Adrenal gland (tissue), 12 donors: ENCODE data around the gene FAM24B. TPM values are rescaled to one million over a fixed set of nuclear protein-coding genes. Genes with fewer than 3 reads are reported as not detected.

ENCODE experiments used
- DNase-seq, 7 donors: peaks; one replicate each; pipeline ENCODE4 v3.0.0-alpha.2; 2019 to 2020
- H3K27ac ChIP-seq, 5 donors: fragments of 200-600 bp; sonication (generic) in 4 of 5; 1 replicate in 3 of 5; 2 replicates in 2 of 5; pipeline versions ENCODE4 v1.5.1 to v1.8.0; 2016 to 2020; ENCODE audit warnings: mild to moderate bottlenecking in 1 of 5
- H3K27me3 ChIP-seq: fragments of 200-600 bp; 2 replicates; pipeline ENCODE4 v1.8.0; 2021
- H3K36me3 ChIP-seq, 2 donors: fragments of 200-600 bp; replicated peaks in 1 of 2; 1 replicate in 1 of 2; 2 replicates in 1 of 2; pipeline versions ENCODE4 v1.5.1 to v1.8.0; 2018 to 2022
- H3K4me1 ChIP-seq, 2 donors: fragments of 200-600 bp; replicated peaks in 1 of 2; 1 replicate in 1 of 2; 2 replicates in 1 of 2; pipeline versions ENCODE4 v1.5.1 to v1.8.0; 2018 to 2021
- H3K4me3 ChIP-seq, 4 donors: fragments of 200-600 bp; sonication (generic) in 3 of 4; one replicate each; pipeline ENCODE4 v1.5.1; 2016 to 2018
- H3K9me3 ChIP-seq, 3 donors: fragments of 200-600 bp; sonication (generic) in 1 of 3; replicated peaks in 1 of 3; 1 replicate in 2 of 3; 2 replicates in 1 of 3; pipeline versions ENCODE4 v1.5.1 to v1.8.0; 2016 to 2021
- POLR2A ChIP-seq, 2 donors: fragments of 450-650 bp; IDR thresholded peaks; one replicate each; pipeline ENCODE4 v1.6.1; 2017; ENCODE audit warnings: antibody characterized with exemption in 2 of 2, mild to moderate bottlenecking in 2 of 2, moderate library complexity in 1 of 2
- WGBS, 4 donors: extraction: QIAGEN DNeasy Blood & Tissue Kit in 2 of 4; methylation state at CpG; one replicate each; pipeline versions ENCODE4 v1.1.5 to v1.1.7; 2013 to 2017; 5-methylcytosine and 5-hydroxymethylcytosine counted together
- intact Hi-C, 2 donors: fragments of 100-400 bp; cut with DNase I; formaldehyde crosslinking; loops; one replicate each; pipeline versions ENCODE4 v1.14.1 to v1.15.0; 2022 to 2023
- polyA plus RNA-seq, 3 donors: library from polyadenylated mRNA; stranded (reverse); fragments of 200-250 nt in 2 of 3; fragments of 350-450 nt in 1 of 3; fragmentation: Illumina TruSeq in 1 of 3; extraction: RNeasy Lipid Tissue Mini Kit (QIAGEN cat#74804) in 1 of 3; gene quantifications; one replicate each; pipeline ENCODE4 v1.2.3, GENCODE V29; 2013 to 2014
- total RNA-seq, 9 donors: library from RNA; depleted of rRNA in 4 of 9; stranded (reverse); fragments of >200 nt in 4 of 9; fragments of 120-200 nt in 1 of 9; fragmentation: NEBNext Ultra II Directional in 1 of 9; extraction: Animal tissue kit (Norgen Biotek cat#: 25700) in 1 of 9; gene quantifications; one replicate each; pipeline versions ENCODE4 v1.1.0 to v1.2.4, GENCODE V29; 2013 to 2023
- TF ChIP-seq, protein P1 (sequence below), 6 experiments: fragments of 450-650 bp in 4 of 6; fragments of 200-600 bp in 2 of 6; sonication (generic) in 1 of 6; IDR thresholded peaks; 1 replicate in 5 of 6; 2 replicates in 1 of 6; pipeline versions ENCODE4 v1.5.1 to v1.8.0; 2016 to 2021; ENCODE audit warnings: antibody characterized with exemption in 6 of 6, mild to moderate bottlenecking in 2 of 6, moderate library complexity in 1 of 6
- donor health status: healthy with polysubstance abuse.
- donor health status: Bipolar disorder and iron deficiency.
- donor health status: DM: yes; HTN: yes; CAD: no.
- donor health status: DM: no; HTN: no; CAD: no.
- donor health status: DM: no; HTN: no; CAD: no.
- donor health status: DM: yes; HTN: yes; CAD: no.

The FAM24B gene
- total and polyA plus RNA-seq, 12 donors = 0.77 to 4.1 (median 2.0) TPM; not detected in 1

DNA sequence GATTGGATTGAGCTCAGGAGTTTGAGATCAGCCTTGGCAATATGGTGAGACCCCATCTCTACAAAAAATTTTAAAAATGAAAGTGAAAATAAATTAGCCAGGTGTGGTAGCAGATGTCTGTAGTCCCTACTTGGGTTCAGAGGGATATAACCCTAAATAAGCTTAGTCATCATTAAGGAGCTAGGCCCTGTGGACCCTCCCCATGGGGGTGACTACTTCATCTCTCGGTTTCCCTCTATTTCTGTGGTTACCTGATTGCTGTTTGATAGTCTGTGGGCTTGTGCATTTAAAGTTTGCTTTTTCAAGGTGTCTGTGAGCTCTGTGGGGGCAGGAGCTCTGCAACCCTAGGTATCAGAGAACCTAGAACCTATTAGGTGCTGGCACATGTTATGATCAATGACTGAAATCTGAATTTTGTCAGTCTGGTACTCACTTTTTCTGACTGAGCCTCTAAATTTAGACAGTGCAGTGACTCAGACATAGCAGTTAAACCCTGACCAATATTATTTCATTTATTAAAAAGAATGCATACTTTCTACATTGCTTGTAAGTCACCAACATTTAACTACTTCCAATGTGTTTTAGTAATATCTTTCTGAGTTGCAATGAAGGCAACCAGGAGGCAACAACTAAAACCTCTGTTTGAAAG, 25.6 kb downstream of the FAM24B start:
- Histone ChIP-seq H3K27ac (no peak overlapping the region), H3K27me3 (no peaks in the 10 kb centered on the region), H3K36me3 (no peaks in the 10 kb centered on the region), H3K4me3 (no peak overlapping the region), H3K4me1 (no peaks in the 10 kb centered on the region), H3K9me3 (no peaks in the 10 kb centered on the region)
- TF ChIP-seq POLR2A (IDR thresholded peaks at IDR 0.05) = no peak
- TF ChIP-seq, protein P1, sequence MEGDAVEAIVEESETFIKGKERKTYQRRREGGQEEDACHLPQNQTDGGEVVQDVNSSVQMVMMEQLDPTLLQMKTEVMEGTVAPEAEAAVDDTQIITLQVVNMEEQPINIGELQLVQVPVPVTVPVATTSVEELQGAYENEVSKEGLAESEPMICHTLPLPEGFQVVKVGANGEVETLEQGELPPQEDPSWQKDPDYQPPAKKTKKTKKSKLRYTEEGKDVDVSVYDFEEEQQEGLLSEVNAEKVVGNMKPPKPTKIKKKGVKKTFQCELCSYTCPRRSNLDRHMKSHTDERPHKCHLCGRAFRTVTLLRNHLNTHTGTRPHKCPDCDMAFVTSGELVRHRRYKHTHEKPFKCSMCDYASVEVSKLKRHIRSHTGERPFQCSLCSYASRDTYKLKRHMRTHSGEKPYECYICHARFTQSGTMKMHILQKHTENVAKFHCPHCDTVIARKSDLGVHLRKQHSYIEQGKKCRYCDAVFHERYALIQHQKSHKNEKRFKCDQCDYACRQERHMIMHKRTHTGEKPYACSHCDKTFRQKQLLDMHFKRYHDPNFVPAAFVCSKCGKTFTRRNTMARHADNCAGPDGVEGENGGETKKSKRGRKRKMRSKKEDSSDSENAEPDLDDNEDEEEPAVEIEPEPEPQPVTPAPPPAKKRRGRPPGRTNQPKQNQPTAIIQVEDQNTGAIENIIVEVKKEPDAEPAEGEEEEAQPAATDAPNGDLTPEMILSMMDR (IDR thresholded peaks at IDR 0.05) = no peak
- DNase-seq = no peak
- 81 to 93% (median 85%) methylated on average over 1 of the region's 1 CpG for WGBS, 4 donors
- intact Hi-C loops = no loop called here

DNA sequence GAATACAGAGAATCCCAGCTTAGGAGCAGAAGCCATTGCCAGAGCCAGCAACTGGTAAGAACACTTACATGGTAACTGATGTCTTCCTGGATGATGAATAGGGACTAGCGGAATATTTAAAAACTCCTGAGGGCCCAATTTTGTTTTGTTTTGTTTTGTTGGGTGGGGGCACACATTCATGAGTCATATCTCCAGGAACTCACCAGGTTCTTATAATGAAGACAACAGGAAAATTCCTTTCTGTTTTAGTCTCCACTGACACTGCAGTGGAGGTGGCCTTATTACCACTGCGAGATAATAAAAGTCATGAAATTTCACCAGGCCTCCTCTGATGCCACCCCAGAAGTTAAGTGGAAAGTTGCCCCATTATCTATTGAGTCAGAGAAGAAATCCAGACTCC, 27.1 kb downstream of the FAM24B start:
- TF ChIP-seq POLR2A (IDR thresholded peaks at IDR 0.05) = no peak
- TF ChIP-seq, protein P1 (IDR thresholded peaks at IDR 0.05) = no peak
- Histone ChIP-seq H3K4me3 (no peak overlapping the region), H3K36me3 (no peaks in the 10 kb centered on the region), H3K9me3 (no peaks in the 10 kb centered on the region), H3K27me3 (no peaks in the 10 kb centered on the region), H3K27ac (no peak overlapping the region), H3K4me1 (no peaks in the 10 kb centered on the region)
- WGBS, 4 donors = 92 to 97% (median 94%) methylated on average over 2 of the region's 2 CpGs
- no peak for DNase-seq
- intact Hi-C loops = no loop called here

DNA sequence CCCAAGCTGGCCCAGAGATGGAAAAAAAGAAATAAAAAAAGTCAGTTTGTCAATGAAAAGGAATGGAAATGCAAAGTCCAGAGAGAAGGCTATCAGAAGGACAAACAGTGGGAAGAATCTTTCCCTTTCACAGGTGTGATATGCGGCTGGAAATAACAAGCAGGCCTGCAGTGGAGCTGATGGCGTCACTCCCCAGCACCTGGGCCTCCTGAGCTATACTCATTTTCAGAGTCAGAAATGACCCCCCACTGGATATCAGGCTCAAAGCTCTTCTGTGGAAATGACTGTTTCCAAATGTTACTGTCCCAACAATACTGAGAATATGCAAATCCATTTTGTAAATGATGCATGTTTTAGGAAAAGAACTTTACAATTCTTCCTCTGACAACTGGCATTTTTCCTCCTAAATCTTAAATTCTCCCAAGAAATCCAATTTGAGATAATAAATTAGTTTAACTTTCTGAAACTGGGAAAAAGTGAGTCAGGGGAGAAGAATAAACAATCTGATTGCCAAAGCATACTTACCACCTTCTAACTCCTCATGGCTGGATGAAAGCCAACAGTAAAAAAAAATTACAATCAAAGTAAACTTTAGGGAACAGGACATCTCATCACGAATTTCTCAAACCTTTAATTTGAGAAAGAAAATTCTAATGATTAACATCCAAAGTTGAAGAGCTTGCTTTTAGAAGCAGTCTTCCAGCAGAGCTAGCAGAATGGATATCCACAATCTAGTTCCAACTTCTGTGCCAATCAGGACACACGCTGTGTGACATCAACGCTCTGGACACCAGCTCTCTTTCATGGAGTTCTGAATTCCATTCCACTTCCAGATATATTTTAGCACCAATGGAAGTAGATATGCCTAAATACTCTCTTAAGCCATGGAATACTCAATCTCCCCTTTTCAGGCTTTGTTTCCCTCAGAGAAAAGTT, 28.4 kb downstream of the FAM24B start:
- WGBS, 4 donors = 78 to 82% (median 80%) methylated on average over 5 of the region's 5 CpGs
- Histone ChIP-seq H3K9me3 (no peaks in the 10 kb centered on the region), H3K4me3 (no peak overlapping the region), H3K4me1 (no peaks in the 10 kb centered on the region), H3K36me3 (no peaks in the 10 kb centered on the region), H3K27ac (no peak overlapping the region), H3K27me3 (no peaks in the 10 kb centered on the region)
- TF ChIP-seq, protein P1 (IDR thresholded peaks at IDR 0.05) = no peak
- TF ChIP-seq POLR2A (IDR thresholded peaks at IDR 0.05) = no peak
- DNase-seq = no peak
- intact Hi-C loops = no loop called here

DNA sequence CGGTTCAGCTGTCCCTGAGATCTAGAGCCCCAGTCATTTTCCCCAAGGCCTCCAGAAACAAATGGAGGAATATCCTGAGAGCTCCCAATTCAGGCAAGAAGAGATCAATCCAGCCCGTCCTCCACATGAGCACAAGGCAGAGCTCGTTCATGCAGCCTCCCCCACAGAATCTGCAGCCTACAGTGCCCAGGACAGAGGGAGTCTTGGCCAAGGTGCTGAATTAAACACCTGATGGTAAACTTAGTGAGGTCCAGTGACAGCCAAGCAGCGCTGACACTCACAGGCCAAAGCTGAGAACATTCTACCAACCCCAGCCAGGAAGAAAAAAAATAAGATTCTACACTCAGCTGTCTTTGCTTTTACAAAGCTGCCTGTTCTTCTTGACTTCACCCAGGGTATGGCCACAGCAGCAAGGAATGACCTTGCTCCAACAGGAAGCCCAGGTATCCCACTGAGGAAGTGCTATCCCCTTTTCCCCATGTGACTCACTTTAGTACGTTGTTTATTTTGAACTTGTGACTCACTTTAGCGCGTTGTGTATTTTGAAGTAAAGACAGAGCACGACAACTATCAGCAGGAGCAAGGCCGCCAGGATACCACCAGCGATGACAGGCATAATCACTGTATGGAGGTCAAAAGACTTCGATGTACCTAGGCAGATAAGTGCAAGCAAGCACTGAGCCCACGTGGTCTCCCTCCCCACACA, 29.3 kb downstream of the FAM24B start:
- no peak overlapping the region for H3K4me3 ChIP-seq
- 77 to 87% (median 82%) methylated on average over 12 of the region's 12 CpGs for WGBS, 4 donors
- H3K27me3 ChIP-seq = no peaks in the 10 kb centered on the region
- no peaks in the 10 kb centered on the region for H3K36me3 ChIP-seq
- H3K27ac ChIP-seq = no peak overlapping the region
- TF ChIP-seq POLR2A (IDR thresholded peaks at IDR 0.05) = no peak
- TF ChIP-seq, protein P1 (IDR thresholded peaks at IDR 0.05) = no peak
- H3K9me3 ChIP-seq = no peaks in the 10 kb centered on the region
- no peak for DNase-seq
- H3K4me1 ChIP-seq = no peaks in the 10 kb centered on the region
- intact Hi-C loops = no loop called here
